Right cardiac atrium (tissue), 5 donors: ENCODE data around the gene POU5F1. TPM values are rescaled to one million over a fixed set of nuclear protein-coding genes. Genes with fewer than 3 reads are reported as not detected.

Source experiments
- ATAC-seq, 2 donors: fragments of 200-7000 bp; cut with Tn5 transposase; one replicate each; pipeline versions ENCODE4 v1.8.0 to v1.9.1; 2020; ENCODE audit warnings: moderate library complexity in 2 of 2, mild to moderate bottlenecking in 1 of 2
- DNase-seq, 3 donors: peaks; one replicate each; pipeline ENCODE4 v3.0.0-alpha.2; 2020
- H3K27ac ChIP-seq: one replicate; pipeline ENCODE4 v1.5.1; 2013; ENCODE audit warnings: mild to moderate bottlenecking, low read length, control low read depth, moderate library complexity
- H3K27me3 ChIP-seq: one replicate; pipeline ENCODE4 v1.6.1; 2013; ENCODE audit not compliant: control insufficient read depth, insufficient read depth
- H3K4me1 ChIP-seq: one replicate; pipeline ENCODE4 v1.6.1; 2013; ENCODE audit warnings: low read length; ENCODE audit not compliant: control insufficient read depth, insufficient read depth
- H3K4me3 ChIP-seq: one replicate; pipeline ENCODE4 v1.5.1; 2013; ENCODE audit warnings: low read length, control low read depth
- H3K9me3 ChIP-seq: one replicate; pipeline ENCODE4 v1.6.1; 2013; ENCODE audit warnings: low read length; ENCODE audit not compliant: control insufficient read depth
- WGBS: extraction: QIAGEN DNeasy Blood & Tissue Kit; methylation state at CpG from one replicate; pipeline ENCODE4 v1.1.7; 2013; 5-methylcytosine and 5-hydroxymethylcytosine counted together
- intact Hi-C, 4 donors: fragments of 100-400 bp; cut with DNase I; formaldehyde crosslinking; loops; one replicate each; pipeline versions ENCODE4 v1.11.0 to v1.14.0; 2022 to 2023
- polyA plus RNA-seq: library from polyadenylated mRNA; stranded (reverse); fragments of 200-250 nt; gene quantifications from one replicate; pipeline ENCODE4 v1.2.3, GENCODE V29; 2013
- total RNA-seq, 4 donors: library from RNA; stranded (reverse); fragmentation: NEBNext Ultra II Directional; extraction: Animal tissue kit (Norgen Biotek cat#: 25700); gene quantifications; one replicate each; pipeline ENCODE4 v1.2.1, GENCODE V29; 2021
- donor health status: healthy with polysubstance abuse.
- donor health status: DM: no; HTN: yes; CAD: no.
- donor health status: DM: no; HTN: no; CAD: no.
- donor health status: DM: no; HTN: yes; CAD: no; lungs with severe emphysema.
- donor health status: DM: yes; HTN: yes; CAD: no.

POU5F1 gene
- total and polyA plus RNA-seq, 5 donors, result 0.34 to 1.2 (median 0.74) TPM

DNA sequence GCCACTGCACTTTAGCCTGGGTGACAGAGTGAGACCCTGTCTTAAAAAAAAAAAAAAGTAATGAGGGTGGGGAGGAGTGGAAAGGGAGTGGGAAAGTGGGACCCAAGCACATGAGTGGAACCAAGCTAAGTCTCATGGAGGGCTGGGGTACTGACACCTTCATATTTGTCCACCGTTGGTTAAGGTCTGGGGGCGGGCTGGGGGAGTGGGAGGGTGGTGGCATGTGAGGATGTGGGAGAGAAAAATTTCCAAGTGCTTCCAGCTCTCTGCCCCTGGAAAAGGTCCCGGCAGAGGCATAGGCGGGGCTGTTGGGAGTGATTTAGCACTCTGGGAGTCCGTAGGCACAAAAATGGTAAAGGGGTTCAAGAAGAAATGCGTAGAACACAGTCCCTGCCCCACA is 37.7 kb downstream of the POU5F1 start:
- intact Hi-C loops, result loop anchor here in 1 of 4 donors (10.0 kb wide), 1 partner anchor 242 kb away; no protein-coding TSS in a partner anchor
- ATAC-seq (no peak), DNase-seq (no peak)
- H3K27me3 ChIP-seq, result no peaks in the 10 kb centered on the region
- H3K4me1 ChIP-seq, result peaks cover under 1% of the 10 kb centered on the region
- no peak overlapping the region for H3K4me3 ChIP-seq
- H3K27ac ChIP-seq, result no peak overlapping the region
- 67% methylated on average over 6 of the region's 6 CpGs for WGBS
- no peaks in the 10 kb centered on the region for H3K9me3 ChIP-seq

DNA sequence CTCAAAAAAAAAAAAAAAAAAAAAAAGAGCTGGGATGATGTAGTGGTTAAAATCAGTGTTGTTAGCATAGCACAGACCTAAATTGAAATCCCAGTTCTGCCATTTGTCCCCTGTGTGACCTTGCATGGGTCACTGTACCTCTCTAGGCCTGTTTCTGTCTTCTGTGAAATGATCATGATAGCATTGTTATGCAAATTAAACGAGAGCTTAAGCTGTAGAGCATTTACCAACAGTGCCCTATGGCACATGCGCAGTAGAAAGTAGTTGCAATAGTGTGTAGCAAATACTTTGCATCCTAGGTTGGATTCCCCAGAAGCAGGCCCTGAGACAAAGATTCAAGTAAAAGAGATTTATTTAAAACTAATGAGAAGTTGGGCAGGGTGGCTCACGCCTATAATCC is 38.9 kb downstream of the POU5F1 start:
- no peak overlapping the region for H3K4me3 ChIP-seq
- DNase-seq, result no peak
- H3K27ac ChIP-seq, result no peak overlapping the region
- intact Hi-C loops, result loop anchor here in 1 of 4 donors (10.0 kb wide), 1 partner anchor 243 kb away; no protein-coding TSS in a partner anchor
- no peaks in the 10 kb centered on the region for H3K27me3 ChIP-seq
- no peak for ATAC-seq
- peaks cover 2% of the 10 kb centered on the region for H3K4me1 ChIP-seq
- H3K9me3 ChIP-seq, result no peaks in the 10 kb centered on the region
- WGBS, result 75% methylated on average over 3 of the region's 3 CpGs

DNA sequence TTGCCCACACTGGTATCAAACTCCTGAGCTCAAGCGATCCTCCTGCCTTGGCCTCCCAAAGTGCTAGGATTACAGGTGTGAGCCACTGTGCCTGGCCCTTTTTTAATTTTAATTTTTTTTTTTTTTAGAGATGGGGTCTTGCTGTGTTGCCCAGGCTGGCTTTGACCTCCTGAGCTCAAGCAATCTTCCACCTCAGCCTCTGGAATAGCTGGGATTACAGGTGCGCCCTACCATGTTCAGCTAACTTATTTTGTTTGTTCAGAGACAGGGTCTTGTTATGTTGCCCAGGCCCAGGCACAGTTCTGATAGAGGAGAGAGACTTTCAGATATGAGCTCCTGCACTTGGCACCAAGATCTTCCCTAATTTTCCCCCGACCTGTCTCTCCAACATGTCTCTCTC is 39.7 kb downstream of the POU5F1 start:
- no peak for DNase-seq
- Histone ChIP-seq H3K4me3 (no peak overlapping the region), H3K4me1 (peaks cover 8% of the 10 kb centered on the region), H3K9me3 (no peaks in the 10 kb centered on the region), H3K27me3 (no peaks in the 10 kb centered on the region), H3K27ac (no peak overlapping the region)
- intact Hi-C loops, result loop anchor here in 1 of 4 donors (10.0 kb wide), 1 partner anchor 244 kb away; no protein-coding TSS in a partner anchor
- ATAC-seq, result no peak
- WGBS, result 93% methylated on average over 3 of the region's 3 CpGs

DNA sequence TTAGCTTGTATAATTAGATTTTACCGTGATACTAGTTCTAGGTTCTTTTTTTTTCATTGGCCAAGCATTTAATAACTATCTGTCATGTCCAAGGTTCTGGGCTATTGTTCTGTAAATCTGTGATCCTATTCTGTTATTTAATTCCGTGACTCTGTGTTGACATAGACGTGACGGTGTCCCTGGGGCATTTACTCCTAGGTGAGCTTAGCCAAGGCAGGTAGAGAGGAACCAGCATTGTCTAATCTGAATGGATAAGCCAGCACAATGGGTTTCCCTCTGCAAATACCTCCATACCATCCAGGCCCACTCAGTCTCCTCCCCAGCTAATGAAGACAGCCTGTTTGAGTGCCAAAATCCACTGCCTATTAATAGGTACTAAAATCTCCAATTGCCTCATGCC is 41.4 kb downstream of the POU5F1 start:
- DNase-seq (no peak), ATAC-seq (no peak)
- Histone ChIP-seq H3K4me1 (peaks cover 12% of the 10 kb centered on the region), H3K27me3 (no peaks in the 10 kb centered on the region), H3K9me3 (no peaks in the 10 kb centered on the region), H3K27ac (no peak overlapping the region), H3K4me3 (no peak overlapping the region)
- intact Hi-C loops, result loop anchor here in 1 of 4 donors (5.0 kb wide), 1 partner anchor 233 kb away; no protein-coding TSS in a partner anchor
- 59% methylated on average over 4 of the region's 4 CpGs for WGBS

DNA sequence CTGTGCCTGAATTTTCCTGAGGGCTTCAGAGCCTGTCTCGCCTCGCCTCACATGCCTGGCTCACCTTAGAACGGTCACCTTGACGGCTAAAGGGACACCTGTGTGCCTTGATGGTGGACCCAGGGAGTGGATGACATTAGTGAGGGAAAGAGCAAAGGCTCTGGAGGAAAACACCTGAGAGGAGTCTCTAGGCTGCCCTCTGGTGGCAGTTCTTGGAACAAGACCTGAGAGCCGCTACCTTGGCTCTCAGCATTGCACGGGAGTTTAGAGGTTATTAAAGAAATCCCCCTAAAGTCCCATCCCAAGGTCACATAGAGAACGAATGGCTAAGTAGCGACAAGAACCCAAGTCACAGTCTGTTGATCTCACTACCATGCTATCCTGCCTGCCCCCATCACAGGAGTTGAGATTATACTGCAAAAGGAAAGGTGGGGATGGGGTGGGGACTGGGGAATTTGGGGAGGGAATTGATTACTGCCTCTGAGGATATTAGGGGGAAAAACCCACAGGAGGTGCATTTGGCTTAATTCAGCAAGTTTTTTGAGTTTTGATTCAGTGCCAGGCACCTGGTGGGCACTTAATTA is 42.3 kb downstream of the POU5F1 start:
- no peak for ATAC-seq
- no peaks in the 10 kb centered on the region for H3K27me3 ChIP-seq
- intact Hi-C loops, result loop anchor here in 1 of 4 donors (5.0 kb wide), 1 partner anchor 234 kb away; no protein-coding TSS in a partner anchor
- peaks cover 14% of the 10 kb centered on the region for H3K4me1 ChIP-seq
- H3K9me3 ChIP-seq, result no peaks in the 10 kb centered on the region
- peak in 2 of 3 donors; percentile 47 to 83 for DNase-seq
- 13% methylated on average over 8 of the region's 8 CpGs for WGBS
- no peak overlapping the region for H3K4me3 ChIP-seq
- no peak overlapping the region for H3K27ac ChIP-seq

DNA sequence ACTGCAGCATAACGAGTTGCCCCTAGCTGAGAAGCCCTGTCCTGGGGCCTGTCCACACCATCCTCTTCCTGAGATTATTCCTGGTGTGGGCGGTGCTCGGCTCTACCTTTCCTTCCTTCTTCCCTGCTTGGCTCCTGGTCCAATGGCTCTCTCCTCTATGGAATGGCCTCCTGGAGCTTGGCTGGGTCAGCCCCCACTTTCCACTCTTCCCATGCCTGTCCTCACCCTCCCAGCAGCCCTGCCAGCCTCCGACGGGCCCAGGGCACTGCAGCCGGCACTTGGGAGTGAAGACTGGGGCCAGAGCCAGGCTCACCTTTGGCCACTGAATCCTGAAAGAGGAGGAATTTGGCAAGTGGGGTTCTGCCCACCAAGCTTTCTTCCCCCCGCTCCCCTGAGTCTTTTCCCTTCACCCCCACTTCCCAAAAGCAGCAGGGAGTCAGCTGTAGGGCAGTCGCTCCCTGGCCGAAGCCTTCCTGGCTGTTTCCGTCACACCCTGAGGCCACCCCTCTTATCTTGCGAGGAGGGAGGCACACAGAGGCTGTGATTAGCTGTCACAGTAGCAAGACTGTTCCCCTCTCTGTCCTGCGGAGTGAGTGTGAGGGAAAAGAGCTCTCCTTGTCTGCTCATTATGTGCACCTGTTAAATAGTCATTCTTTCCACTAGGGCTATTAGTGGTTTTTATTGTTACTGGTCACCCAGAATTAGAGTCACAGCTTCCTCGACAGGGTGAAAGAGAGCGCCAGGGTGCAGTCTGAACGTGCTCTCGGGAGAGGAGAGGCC is 43.9 kb downstream of the POU5F1 start:
- Histone ChIP-seq H3K4me3 (no peak overlapping the region), H3K9me3 (no peaks in the 10 kb centered on the region), H3K4me1 (peaks cover 17% of the 10 kb centered on the region), H3K27me3 (no peaks in the 10 kb centered on the region), H3K27ac (peak overlapping the region; percentile 93)
- DNase-seq, result no peak
- intact Hi-C loops, result loop anchor here in 1 of 4 donors (5.0 kb wide), 1 partner anchor 236 kb away; no protein-coding TSS in a partner anchor
- WGBS, result 50% methylated on average over 16 of the region's 16 CpGs
- peak; percentile 48 to 65 for ATAC-seq

DNA sequence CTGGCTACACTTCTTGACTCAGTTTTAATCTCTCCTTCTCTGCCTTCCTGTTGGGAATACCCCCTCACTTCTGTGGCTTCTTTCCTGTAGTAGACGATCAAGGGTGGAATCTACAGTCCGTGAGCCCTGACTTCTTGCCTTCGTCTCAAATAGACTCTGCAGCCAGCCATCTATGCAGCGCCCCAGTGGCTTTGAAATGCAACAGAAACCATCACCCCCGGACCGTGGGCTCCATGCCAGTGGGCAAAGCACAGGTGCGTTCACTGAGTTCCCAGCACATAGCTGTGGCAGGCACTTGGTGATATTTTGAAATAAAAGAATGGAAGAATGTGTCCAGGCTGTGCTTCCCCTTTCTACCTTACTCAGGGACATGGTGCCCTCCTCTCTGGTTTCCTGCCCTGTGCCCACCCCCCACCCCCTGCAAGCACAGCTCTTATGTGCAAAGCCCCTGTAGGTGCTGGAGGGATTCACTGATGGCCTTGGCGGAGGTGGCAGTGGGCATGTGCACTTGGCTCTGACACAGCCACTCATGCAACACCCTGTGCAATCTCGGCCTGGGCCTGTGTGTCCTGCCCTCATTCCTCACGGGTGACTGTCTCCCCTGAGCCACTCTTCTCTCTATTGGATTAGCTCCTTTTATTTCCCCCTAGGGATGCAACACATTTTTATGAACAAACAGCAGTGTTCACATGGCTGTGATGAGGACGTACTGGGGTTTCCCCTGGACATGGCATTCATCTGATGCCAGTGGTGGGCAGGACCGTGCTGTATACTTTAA is 44.7 kb downstream of the POU5F1 start:
- H3K27me3 ChIP-seq, result no peaks in the 10 kb centered on the region

DNA sequence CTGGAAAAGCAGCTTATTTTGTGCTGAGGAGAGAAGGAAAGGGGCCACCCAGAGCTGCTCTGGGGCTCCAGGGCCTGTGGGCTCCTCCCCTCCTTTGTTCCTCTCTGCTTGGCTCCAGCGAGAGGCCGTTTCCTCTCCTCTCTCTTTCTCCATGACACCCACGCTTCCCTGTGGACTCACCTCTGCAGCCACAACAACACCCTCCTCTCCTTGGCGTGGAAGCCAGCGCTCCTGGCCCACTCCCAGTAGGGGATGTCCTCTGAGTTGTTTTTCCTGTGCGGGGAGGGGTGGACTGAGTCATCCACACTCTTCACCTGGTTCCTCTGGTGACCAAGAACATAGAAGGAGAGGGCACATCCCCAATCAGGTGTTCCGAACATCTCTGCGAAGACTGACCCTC is 45.3 kb downstream of the POU5F1 start:
- peaks cover 17% of the 10 kb centered on the region for H3K4me1 ChIP-seq
- 43% methylated on average over 8 of the region's 8 CpGs for WGBS

More for the DNA sequence above, 44.7 kb downstream of the POU5F1 start:
- H3K27ac ChIP-seq, result peak overlapping the region; percentile 93
- ATAC-seq (peak; percentile 52 to 57), DNase-seq (peak in 1 of 3 donors; percentile 83)
- intact Hi-C loops, result loop anchor here in 1 of 4 donors (5.0 kb wide), 1 partner anchor 237 kb away; no protein-coding TSS in a partner anchor
- peaks cover 17% of the 10 kb centered on the region for H3K4me1 ChIP-seq
- no peak overlapping the region for H3K4me3 ChIP-seq
- H3K9me3 ChIP-seq, result no peaks in the 10 kb centered on the region
- 54% methylated on average over 12 of the region's 12 CpGs for WGBS

DNA sequence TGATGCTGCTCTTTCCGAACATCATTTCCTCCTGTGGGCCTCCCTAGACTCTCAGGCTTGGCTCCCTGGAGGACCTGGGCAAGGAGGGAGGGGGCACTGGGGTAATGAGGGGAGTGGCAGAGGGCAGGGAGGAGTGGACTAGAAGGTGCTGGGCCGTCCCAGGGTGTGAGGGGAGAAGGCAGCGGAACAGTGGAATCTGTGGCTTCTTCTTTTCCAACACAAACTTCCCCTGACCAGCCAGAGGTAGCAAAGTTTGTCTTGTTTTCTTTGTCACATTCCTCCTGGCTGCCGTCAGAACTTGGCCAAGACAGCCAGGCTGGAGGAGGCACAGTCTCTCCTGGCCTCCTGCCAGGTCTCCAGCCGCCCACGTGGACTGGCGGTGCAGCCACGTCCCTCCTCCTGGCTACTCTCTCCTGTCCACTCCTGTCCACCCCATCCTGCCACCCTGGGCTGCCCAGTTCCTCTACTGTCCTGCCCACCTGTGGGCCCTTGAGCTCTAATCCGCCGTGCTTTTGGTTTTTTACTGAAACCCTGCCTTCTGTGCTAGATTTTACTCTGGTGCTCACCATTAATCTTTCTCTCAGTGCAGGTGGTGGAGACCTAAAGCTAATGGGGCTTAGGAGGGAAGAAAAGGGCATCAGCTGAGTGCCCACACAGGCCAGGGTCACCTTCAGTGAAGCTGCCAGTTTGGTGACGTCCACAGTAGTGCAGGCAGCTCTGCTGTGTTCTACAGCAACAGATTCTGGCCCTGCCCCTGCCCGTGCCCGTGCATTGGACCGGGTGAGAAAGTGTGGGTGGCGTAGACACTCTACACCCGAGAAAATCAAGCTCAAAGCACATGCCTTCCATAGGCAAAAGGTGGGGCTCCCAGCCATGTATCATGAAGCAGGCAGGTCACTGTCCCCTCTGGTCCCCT is 47.4 kb downstream of the POU5F1 start:
- no peaks in the 10 kb centered on the region for H3K27me3 ChIP-seq
- no peaks in the 10 kb centered on the region for H3K9me3 ChIP-seq
- intact Hi-C loops, result no loop called here
- peak overlapping the region; percentile 66 for H3K27ac ChIP-seq
- no peak overlapping the region for H3K4me3 ChIP-seq
- ATAC-seq (peak; percentile 65 to 68), DNase-seq (peak; percentile 85 to 93 (median 89))
- H3K4me1 ChIP-seq, result peaks cover 17% of the 10 kb centered on the region
- 37% methylated on average over 16 of the region's 16 CpGs for WGBS

More for the DNA sequence above, 45.3 kb downstream of the POU5F1 start:
- Histone ChIP-seq H3K9me3 (no peaks in the 10 kb centered on the region), H3K27ac (peak overlapping the region; percentile 75), H3K4me3 (no peak overlapping the region), H3K27me3 (no peaks in the 10 kb centered on the region)
- DNase-seq (peak in 2 of 3 donors; percentile 48 to 78), ATAC-seq (peak; percentile 23 to 37)
- intact Hi-C loops, result loop anchor here in 1 of 4 donors (5.0 kb wide), 1 partner anchor 237 kb away; no protein-coding TSS in a partner anchor
